Bronchus fibroblast of lung (primary cell): ENCODE results near the gene TERB2. TPM values are rescaled to one million over a fixed set of nuclear protein-coding genes. Genes with fewer than 3 reads are reported as not detected.

ENCODE experiments used
- total RNA-seq: library from RNA; depleted of rRNA; stranded (reverse); fragments of >200 nt; gene quantifications from 2 replicates; pipeline ENCODE4 v1.2.3, GENCODE V29; 2015

TERB2 gene, protein sequence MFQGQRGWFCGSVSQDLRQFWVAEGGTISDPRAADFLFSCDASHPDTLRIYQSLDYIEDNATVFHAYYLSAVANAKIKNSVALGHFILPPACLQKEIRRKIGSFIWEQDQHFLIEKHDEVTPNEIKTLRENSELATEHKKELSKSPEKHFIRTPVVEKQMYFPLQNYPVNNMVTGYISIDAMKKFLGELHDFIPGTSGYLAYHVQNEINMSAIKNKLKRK
- not detected in 2 replicates for total RNA-seq

DNA sequence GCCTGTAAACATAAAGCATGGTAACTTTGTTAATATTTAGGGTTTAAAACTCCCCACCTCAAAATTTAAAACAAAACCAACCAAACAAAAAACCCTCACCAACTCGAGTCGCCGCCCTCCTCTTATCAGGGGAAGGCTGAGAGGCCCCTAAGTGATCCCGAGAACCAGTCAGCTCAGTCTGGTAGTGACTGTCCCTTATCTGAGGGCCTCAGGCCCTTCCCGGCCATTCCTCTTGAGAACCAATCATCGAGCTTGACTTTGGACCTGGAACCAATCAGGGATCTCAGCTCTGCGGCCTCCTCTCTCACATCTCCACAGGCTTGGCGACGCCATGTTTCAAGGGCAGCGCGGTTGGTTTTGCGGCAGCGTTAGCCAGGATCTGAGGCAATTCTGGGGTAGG lies at the start of gene TERB2:
TSS of gene TERB2 (plus strand) at position 300 of the 400 bp plus-strand sequence. CDS start at position 332, 32 bp downstream.

DNA sequence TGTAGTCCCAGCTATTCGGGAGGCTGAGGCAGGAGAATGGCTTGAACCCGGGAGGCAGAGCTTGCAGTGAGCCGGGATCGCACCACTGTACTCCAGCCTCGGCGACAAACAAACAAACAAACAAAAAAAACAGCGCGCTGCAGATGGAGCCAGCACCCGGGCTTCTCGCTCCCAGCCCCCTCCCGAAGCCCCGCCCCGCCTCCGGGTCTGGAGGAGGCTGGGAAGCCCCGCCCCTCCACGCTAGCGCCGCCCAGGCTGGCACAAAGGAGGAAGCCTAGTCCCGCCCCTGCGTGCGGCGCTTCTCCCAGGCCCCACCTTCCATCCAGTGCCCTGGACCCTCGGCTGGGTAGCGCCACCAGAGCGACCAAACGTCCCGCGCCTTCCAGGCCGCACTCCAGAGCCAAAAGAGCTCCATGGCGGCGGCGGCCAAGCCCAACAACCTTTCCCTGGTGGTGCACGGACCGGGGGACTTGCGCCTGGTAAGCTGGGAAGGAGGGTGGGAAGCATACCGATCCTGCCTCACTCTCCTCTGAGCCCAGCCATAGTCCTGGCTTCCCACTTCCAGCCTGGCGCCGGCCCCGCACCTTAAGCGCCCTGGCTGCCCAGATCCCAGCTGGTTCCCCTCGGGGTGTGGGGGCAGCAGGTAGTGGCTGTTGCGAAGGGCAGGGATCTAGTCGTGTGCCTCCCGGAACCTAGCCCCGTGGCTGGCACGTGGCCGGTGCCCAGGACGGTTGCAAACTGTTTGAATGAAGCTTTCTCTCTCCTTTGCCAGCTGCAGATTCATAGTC lies 66.6 kb downstream of the TERB2 start, which contains the start of gene SORD:
TSS of gene SORD (plus strand) at position 325 of the 788 bp plus-strand sequence. CDS start at position 414, 89 bp downstream.

Other genes with a start within 250 kb of the TERB2 start
- 0.59 TPM in 1 of 2 replicates, not detected in the other for gene PATL2, start 245.4 kb upstream of the TERB2 start, total RNA-seq
- 1,041 and 1,099 TPM in 2 replicates for gene B2M, start 245.2 kb upstream of the TERB2 start, total RNA-seq
- 13.6 and 15.8 TPM in 2 replicates for gene TRIM69, start 220.2 kb upstream of the TERB2 start, total RNA-seq
- 28.1 and 30.8 TPM in 2 replicates for gene SORD, start 66.5 kb downstream of the TERB2 start, total RNA-seq
- gene DUOX2, start 157.5 kb downstream of the TERB2 start, total RNA-seq = not detected in 2 replicates
- gene DUOXA2, start 157.6 kb downstream of the TERB2 start, total RNA-seq = not detected in 2 replicates
- 0.50 TPM in 1 of 2 replicates, not detected in the other for gene DUOXA1, start 173.2 kb downstream of the TERB2 start, total RNA-seq
- under 0.01 TPM in 1 of 2 replicates, not detected in the other for gene DUOX1, start 173.3 kb downstream of the TERB2 start, total RNA-seq
- 1.3 and 3.0 TPM in 2 replicates for gene SHF, start 231.3 kb downstream of the TERB2 start, total RNA-seq